GM04503 (cell line): ENCODE data around the gene CFHR1.
"Not testable (repeated sequence)": the region's sequence is repeated elsewhere in the genome, so short reads cannot be mapped to it uniquely, and the experiment has no call there.

ENCODE experiments used
- DNase-seq: peaks from one replicate; pipeline ENCODE4 v3.0.0-alpha.2; 2012; ENCODE audit warnings: low read depth

Gene CFHR1

GRCh38 chr1:196819531-196819930 lies at the start of gene CFHR1:
CFHR1 (plus strand) TSS chr1:196819731; CDS start chr1:196819845, 114 bp downstream.
- DNase-seq: not testable (repeated sequence)

GRCh38 chr1:196769823-196770222 lies 49.7 kb upstream of the CFHR1 start:
- DNase-seq: not testable (repeated sequence)

- no peak for DNase-seq
These were observed 45.8 kb upstream of the CFHR1 start for GRCh38 chr1:196773713-196774112.

GRCh38 chr1:196774175-196774574 lies 45.4 kb upstream of the CFHR1 start:
- no peak for DNase-seq

GRCh38 chr1:196774603-196775002 lies 44.9 kb upstream of the CFHR1 start, which contains the start of gene CFHR3:
CFHR3 (plus strand) TSS chr1:196774840; CDS start chr1:196774887, 47 bp downstream.
- no peak for DNase-seq

- DNase-seq: no peak
These were observed 41.9 kb upstream of the CFHR1 start for GRCh38 chr1:196777603-196778002.

GRCh38 chr1:196779093-196779492 lies 40.4 kb upstream of the CFHR1 start:
- no peak for DNase-seq

- not testable (repeated sequence) for DNase-seq
These were observed 28.3 kb upstream of the CFHR1 start for GRCh38 chr1:196791252-196791651.

GRCh38 chr1:196794103-196794502 lies 25.4 kb upstream of the CFHR1 start:
- DNase-seq: not testable (repeated sequence)

- no peak for DNase-seq
These were observed 21.6 kb upstream of the CFHR1 start for GRCh38 chr1:196797891-196798290.

GRCh38 chr1:196801920-196802319 lies 17.6 kb upstream of the CFHR1 start:
- not testable (repeated sequence) for DNase-seq

GRCh38 chr1:196808529-196809235 lies 10.8 kb upstream of the CFHR1 start:
- no peak for DNase-seq

GRCh38 chr1:196817442-196817841 lies 2.1 kb upstream of the CFHR1 start:
- DNase-seq: not testable (repeated sequence)

- peak; percentile 31 for DNase-seq
These were observed 8.3 kb downstream of the CFHR1 start for GRCh38 chr1:196827860-196828259.

GRCh38 chr1:196849613-196850492 lies 30.3 kb downstream of the CFHR1 start:
- DNase-seq: not testable (repeated sequence)

GRCh38 chr1:196856053-196856452 lies 36.5 kb downstream of the CFHR1 start:
- DNase-seq: no peak

- DNase-seq: no peak
These were observed 37.7 kb downstream of the CFHR1 start for GRCh38 chr1:196857188-196857587.

- DNase-seq: no peak
These were observed 39.3 kb downstream of the CFHR1 start for GRCh38 chr1:196858811-196859210.

GRCh38 chr1:196860323-196860884 lies 40.9 kb downstream of the CFHR1 start:
- DNase-seq: no peak

- no peak for DNase-seq
These were observed 41.9 kb downstream of the CFHR1 start for GRCh38 chr1:196861429-196861828.

- no peak for DNase-seq
These were observed 47.4 kb downstream of the CFHR1 start for GRCh38 chr1:196866974-196867373.

GRCh38 chr1:196873385-196873784 lies 53.9 kb downstream of the CFHR1 start:
- DNase-seq: no peak

GRCh38 chr1:196875935-196876334 lies 56.4 kb downstream of the CFHR1 start:
- no peak for DNase-seq
